Iris pigment epithelial cell (primary cell): Measurements from ENCODE around the gene LPIN2.
"Not testable (repeated sequence)": the region's sequence is repeated elsewhere in the genome, so short reads cannot be mapped to it uniquely, and the experiment has no call there.

ENCODE experiments used
- DNase-seq: peaks from one replicate; pipeline ENCODE4 v3.0.0-alpha.2; 2011; ENCODE audit warnings: low read depth

LPIN2 gene

DNA sequence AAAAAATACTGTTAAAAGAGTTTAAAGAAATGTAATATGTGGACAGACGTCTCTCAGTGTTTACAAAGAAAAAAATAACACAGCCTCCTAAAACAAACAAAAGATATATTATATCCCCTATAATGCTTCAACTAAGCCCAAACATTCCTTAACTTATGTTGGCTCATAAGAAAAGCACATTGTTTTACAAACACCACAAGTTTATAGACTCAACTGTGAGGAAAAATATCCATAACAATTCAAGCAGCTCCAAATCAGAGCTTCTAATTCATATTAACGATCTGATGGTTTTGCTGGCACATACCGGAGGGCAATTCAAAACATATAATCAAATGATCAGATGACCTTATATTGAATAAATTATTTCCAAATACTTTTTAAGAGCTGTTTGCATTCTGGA is 5.5 kb downstream of the LPIN2 start:
- no peak for DNase-seq

DNA sequence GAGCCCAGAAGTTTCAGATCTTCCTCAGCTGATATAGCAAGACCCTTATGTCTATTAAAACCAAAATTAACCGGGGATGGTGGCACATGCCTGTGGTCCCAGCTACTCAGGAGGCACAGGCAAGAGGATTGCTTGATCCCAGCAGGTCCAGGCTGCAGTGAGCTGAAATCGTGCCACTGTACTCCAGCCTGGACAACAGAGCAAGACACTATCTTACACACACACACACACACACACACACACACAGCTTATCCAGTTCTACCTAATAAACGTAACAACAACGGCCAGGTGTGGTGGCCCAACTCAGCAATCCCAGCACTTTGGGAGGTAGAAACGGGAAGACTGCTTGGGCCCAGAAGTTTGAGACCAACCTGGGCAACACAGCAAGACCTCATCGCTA is 7.5 kb downstream of the LPIN2 start:
- DNase-seq: no peak

DNA sequence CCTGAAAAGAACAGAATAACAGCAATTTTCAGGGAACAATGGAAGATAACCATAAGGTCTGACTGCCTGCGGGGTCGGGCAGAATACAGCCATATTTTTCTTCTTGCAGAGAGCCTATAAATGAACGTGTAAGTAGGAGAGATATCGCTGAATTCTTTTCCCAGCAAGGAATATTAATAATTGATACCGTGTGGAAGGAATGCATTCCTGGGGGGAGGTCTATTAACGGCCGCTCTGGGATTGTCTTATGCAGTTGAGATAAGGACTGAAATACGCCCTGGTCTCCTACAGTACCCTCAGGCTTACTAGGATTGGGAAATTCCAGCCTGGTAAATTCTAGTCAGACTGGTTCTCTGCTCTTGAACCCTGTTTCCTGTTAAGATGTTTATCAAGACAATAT is 9.2 kb downstream of the LPIN2 start:
- not testable (repeated sequence) for DNase-seq

DNA sequence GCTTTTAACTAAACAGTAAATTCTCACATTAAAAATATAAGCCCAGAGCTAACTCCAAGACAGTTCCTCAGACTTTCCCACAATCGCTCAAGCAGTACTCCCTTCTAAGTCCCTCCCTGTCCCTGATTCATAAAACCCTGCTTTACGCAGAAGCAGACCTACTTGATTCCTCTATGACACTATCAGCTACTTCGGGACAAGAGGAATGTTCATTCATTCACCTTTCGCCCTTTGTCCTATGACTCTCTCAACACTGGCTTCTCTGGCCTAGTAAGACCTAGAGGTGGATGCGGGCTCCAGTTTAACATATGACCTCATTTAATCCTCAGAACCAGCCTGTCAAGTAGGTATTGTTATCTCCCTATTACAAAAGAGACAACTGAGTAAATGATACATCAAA is 10.2 kb downstream of the LPIN2 start:
- no peak for DNase-seq

DNA sequence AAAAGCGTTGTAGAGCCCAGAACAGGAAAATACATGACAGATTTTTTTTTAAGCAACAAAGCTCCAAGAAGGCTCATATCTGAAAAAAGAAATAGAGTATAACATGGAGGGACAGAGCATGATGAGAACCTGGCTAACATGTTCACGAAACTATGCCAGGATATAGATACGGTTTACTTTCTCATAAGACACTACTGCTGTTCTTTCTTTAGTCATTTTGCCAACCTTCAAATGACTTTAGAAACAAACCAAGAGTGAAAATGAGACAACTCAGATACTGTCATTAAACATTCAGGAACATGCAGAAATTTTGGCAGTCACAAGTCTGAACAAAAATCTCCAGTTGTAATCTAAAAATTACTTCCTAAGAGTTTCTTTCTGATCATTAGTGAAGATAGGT is 14.3 kb downstream of the LPIN2 start:
- no peak for DNase-seq

DNA sequence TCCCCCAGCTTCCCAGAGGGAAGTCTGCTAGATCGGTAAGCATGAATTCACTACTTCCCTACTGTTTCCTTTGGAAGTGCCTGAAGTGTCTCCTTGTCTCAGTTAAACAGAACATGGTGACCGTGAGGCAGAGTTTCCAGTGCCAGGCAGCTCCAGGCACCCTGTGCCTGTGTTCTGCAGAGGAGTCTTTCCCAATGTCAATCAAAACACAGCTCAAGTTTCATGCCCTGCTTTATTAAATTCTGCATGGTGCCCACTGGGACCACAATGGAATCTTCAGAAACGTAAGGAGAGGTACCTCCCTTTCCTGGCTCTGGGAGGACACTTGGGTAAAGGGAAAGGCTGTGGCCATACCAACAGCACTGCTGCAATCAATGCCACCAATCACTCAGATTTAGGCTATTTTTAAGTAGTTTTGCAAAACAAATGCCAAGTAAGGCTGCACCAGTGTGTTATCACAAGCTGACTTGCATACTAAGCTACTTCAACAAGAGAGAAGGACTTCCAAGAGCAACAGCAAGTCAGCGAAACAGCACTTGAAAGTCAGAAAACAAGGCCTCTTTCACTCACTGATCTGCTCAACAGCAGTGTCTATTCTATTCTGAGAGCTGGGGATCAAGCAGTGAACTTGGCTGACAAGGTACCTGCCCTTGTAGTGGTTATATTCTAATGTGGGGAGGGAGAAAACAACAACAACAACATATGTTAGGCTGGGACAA is 14.9 kb downstream of the LPIN2 start:
- no peak for DNase-seq

DNA sequence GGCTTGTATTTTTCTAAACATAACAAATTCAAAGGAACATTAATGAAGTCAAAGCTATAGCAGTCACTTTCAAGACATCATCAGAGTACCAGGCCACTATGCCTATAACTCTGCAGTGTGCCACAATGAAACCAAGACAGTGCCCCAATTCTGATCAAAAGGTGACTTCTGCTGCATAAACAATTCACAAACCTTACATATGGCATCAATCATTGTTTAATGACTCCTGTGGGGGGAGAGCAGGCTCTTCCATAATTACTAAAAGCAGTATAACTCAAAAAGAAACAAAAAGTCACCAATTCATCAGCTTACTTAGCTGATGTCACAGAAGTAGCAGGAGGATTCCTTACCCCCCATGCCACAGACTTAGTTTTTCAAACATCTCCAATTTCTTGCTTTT is 15.5 kb downstream of the LPIN2 start:
- no peak for DNase-seq

DNA sequence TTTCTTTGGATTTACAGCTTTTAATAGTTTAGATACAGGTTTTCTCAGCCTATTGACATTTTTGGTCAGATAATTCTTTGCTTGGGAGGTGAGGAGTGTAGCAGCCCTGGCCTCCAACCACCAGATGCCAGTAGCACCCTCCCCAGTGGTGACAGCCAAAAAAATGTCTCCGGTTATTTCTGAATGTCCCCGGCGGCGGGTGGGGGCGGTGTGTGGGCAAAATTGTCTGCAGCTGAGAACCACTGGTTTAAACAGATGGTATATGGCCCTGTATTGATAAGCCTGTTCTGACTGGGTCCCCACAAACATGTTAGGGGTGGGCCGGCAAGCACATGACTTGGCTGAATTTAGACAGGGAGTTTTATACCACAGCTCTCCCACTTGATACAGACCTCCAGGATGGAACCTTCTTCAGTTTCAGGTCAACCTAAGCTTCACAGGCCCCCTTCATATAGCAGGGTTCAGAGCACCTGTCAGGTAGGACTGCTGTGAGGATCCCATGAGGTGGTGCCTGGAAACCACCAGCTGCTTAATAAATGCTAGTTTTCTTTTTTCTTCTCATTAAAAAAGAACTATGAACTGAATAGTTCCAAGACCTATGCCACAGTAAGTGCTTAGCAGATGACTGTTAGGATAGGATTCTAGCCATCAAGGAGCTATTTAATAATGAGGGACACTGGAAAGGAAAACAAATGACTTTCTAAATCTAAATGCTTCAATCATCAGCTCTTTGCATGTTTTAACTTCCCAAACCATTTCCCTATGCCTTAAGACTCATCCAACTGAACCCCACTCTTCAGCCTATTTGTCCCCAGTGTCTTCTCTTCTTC is 18.1 kb downstream of the LPIN2 start:
- DNase-seq: no peak

DNA sequence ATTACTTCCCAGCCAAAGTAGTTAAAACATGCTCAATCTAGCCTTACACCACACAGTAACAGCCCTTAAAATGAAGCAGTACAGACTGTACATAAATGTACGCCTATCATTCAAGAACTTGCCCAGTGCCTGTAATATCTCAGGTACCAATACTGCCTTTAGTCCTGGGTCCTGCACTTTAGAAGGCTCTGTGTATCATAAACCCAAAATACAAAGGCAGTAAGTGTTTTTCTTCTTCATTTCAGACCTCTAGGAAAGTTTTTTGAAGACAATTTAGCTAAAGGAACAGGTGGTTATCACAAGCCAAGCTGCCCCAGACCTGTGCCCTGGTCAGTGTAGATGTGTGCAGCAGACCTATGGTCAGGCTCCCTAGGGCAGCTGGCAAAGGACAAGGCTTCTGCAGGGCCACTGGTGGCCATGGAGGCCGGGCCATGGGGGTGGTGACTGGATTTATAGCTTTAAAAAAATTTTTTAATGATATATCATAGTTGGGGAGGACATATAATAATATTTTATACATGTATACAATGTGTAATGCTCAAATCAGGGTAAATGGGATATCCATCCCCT is 18.8 kb downstream of the LPIN2 start:
- DNase-seq: no peak

DNA sequence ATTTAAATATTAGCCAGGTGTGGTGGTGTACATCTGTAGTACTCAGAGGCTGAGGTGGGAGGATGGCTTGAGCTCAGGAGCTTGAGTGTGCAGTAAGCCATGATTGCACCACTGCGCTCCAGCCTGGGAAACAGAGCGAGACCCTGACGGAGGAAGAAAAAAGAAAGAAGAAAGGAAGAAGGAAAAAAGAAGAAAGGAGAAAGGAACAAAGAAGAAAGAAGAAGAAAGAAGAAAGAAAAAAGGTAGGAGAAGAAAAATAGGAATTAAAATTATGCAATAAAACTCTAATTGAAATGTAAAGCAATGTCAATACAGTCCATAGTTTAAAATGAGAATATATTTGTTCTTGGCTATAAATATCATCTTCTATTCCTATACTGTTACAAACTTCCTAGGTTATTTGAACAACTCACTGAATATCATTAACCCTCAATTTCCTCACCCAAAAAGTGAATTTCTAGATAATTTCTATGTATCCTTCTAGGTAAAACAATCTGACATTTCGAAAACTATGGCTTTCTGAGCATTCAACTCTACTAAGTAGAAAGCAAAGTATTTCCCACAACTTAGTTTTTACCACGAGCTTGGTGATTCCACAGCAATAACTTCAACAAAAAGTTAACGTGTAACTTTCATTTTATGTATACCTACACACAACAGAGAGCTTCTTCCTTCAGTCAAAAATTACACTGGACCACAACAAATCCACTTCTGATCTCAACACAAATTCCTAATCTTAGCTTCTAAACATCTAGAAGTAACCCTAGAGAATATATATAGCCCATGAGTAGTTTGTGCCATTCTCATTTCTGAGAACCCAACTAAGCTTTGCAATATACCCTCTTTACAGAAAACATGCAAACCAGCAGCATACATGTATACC is 19.7 kb downstream of the LPIN2 start:
- no peak for DNase-seq

DNA sequence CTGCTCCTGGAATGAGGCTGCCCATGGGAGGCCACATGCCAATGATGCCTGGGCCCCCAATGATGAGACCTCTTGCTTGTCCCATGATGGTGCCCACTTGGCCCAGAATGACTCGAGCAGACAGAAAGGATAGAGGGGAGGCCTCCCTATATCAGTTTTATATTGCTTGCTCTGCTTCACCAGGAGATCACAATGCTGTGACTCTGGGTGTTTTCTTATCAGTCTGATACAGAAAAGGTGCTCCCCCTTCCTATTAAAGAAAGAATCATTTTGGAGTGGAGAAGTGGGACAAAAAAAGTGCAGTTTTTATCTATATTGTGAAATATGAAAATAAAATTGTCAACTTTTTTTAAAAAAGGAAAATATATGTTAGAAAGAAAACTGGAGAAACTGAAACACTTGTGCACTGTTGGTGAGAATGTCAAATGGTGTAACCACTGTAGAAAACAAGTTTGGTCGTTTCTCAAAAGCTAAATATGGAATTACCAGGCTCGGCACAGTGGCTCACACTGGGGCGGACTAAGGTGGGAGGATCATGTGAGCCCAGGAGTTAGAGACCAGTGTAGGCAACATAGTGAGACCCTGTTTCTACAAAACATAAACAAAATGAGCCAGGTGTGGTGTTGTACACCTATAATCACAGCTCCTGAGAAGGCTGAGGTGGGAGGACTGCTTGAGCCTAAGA is 21.8 kb downstream of the LPIN2 start:
- no peak for DNase-seq

DNA sequence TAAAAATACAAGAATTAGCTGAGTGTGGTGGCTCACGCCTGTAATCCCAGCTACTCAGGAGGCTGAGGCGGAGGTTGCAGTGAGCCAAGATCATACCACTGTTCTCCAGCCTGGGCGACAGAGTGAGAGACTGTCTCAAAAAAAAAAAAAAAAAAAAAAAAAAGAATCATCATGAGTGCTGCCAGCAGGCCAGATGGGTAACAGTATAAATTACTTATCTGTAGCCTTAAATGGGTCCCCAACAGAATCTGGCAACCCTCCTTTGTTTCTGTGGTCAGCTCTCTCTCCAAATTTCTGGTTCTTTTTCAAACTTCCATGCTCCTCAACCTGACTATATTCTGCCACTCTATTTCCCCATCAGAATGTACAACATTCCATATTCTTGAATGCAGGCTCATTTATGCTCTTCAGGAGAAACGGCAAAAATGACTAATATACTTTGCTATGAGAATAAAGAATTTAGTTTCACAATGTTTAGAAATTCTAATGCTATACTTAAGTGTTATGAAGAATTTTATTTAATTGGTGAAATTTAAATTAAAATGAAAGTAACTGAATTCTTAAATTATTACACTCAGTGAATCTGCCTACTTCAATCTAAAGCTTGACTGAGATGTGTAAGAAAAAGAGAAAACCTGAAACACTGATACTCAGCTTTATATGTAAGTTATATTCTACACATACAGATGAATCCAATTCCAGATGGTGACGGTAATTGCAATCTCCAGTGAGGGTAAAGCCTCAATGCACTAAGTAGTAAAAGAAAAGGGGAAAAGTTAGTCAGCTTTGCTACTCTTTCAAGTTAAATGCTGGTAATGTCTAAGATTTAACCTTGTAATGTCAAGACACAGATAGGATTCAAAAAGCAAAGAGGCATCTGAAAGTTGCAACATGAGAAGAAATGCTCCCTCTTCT is 24.8 kb downstream of the LPIN2 start:
- DNase-seq: peak; percentile 91

DNA sequence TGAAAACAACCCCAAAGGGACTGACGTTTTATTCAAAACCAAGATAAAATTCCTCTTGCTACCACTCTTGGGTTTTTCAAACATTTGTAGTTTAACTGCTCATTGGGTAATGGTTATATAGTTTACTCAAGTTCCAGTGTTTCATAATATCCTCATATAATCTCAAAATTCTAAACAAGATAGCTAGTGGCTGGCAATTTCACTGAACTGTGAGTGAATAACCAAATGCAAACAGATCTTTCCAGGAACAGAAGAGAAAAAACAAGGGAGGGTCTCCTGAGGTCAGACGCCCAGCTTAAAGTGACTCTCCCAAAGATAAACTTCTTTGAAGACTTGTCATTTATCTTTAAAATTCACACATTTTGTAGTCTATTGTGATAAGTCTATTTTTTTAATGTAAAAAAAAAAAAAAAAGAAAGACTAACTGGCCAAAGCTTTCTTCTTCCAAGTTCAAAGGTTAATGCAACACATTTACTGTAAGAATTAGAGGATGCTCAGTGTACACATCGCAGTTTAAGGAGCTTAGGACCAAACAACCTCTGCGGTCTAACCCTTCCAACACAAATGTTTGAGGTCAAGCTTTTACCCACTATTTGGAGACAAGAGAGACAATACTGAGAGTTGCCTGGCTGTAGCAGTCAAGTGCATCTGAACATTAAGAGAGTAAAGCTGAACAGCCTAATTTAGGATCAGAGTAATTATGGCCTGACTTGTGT is 26.6 kb downstream of the LPIN2 start:
- peak; percentile 67 for DNase-seq

DNA sequence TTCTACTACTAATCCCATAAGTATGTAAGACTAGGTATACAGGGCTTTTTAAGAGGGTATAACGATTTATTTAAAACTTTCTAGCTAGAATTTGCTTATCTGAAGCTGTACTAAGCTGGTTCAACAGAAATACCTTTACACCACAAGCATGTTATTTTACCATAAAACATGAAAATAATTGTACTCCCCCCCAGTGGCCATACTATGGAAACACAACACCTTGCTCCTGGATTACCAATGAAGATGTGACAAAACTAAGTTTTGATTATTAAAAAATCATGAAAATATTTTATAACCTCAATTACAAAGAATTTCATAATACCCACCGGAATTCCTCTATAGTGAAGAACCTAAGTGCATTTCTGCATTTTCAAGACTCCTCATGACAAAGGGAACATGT is 27.3 kb downstream of the LPIN2 start:
- DNase-seq: peak; percentile 79

DNA sequence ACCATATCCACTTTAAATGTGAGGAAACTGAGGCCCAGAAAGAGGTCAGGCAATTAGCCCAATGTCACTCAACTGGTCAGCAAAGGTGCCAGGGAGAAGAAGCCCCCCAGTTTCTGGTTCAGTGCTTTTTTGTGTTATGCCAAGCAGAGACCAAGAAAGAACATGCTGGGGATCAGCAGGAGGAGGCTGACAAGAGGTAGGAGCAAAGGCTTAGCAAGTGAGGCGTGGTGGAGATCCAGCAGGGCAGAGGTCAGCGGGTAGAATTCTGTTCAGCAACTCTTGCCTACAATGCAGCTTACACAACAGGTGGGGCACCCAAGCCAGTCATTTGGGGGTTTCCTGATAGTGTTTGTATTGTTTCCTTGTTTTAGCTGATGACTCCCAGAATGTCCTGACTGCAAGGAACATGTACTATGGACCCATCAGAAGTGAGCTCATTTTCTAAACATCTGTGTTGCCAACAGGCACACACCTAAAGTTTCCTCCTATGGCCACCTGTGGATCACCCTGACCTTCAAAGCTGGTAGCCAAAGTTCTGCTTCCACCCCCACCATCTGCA is 28.2 kb downstream of the LPIN2 start:
- no peak for DNase-seq

DNA sequence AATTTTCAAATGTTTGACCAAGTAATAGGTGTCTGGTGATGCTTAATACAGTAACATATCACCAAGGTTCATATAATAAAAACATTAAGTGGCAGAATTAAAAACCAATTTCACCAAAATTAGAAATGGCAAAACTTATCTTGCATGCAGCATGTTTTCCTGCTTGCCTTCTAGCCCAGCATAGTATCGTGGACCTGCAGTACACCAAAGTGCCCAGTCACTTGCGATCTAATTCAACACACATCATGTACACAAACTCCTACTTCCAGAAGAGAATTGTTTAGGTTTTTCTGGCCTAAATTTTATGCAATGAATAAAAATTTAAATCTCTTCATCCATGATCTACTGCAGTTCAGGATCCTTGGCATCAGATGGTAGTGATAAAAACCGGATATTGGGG is 28.9 kb downstream of the LPIN2 start:
- no peak for DNase-seq

DNA sequence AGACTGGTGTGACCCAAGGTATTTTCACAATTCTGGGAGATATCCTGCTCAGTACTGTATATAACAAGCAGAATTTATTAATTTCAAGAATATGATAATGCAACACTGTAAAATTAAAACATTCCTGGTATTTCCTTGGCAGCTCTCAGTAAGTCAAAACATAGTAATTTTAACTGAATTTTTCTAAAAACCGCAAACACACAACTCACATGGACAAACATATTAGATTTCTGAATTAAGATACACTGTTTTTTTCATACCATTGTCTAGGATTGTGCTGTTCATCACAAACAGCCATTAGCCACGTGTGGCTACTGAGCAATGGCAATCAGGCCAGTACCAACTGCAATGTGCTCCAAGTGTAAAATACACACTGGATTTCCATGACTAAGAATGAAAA is 29.6 kb downstream of the LPIN2 start:
- no peak for DNase-seq

DNA sequence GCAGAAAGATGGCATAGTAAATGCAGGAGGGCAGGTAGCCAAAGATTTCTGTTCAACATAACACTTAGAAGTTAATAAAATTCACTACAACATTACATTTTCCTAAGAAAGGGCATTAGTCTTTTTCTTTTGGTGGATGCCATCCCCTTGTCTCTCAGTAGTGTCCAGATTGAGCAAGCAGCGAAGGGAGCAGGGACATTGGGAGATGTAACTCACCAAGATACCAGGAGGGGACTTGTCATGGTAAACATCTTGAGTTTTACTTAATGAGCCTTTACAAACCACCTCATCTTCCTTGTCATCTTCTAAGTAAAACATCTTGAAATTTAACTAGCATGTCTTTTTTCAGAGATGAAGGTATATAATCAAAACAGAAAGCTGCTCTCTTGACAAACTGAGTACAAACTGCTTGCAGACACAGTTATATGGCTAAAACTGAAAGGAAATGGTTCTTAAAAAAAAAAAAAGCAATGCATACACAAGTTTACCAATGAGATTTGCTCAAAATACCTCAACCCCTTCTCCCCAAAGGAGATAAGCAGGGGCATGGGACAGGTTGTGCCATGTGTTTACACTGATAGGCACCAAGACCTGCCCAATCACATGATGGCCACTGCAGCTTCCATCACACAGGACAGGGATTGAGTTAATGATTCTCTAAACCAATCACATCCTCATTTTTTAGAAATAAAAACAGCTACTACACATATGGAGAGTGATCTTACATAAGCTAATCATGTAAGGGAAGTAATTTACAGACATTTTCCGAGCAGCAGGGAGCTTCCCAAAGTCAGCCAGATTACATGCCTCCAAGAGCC is 30.3 kb downstream of the LPIN2 start:
- no peak for DNase-seq

DNA sequence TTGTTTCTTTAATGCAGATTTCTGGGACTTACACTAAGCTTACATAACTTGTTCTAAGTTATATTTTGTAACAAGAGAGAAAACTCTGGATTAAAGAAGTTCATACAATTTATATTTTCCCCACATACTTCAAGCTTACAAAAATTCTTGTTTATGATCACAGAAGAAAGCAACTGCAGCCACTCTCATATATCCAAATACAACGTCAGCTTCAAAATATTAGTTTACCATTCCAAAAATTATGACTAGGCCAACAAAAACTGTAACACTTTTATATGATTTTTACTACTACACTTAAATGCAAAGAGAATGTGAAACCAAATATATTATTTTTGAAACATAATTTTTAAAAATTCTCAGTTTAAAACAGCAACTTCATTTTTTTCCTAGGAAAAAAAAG is 30.9 kb downstream of the LPIN2 start:
- DNase-seq: no peak
